ENCODE results near the gene NNMT. TPM values are rescaled to one million over a fixed set of nuclear protein-coding genes. Genes with fewer than 3 reads are reported as not detected.

Gene NNMT
- total and polyA plus RNA-seq, 9 of the 15 experiments (the other 6 are each of a cell fraction or from before 2014, with no cell fraction given): 6.1 to 15.0 (median 11.2) TPM

GRCh38 chr11:114265122-114265878 is 30.9 kb upstream of the NNMT start:
- Histone ChIP-seq H3K9me1 (ENCODE audit: control insufficient read depth, insufficient read depth, low read length) (no peaks in the 10 kb centered on the region), H3K4me2 (ENCODE audit: insufficient read depth, low read length) (no peak overlapping the region), H3K27ac (ENCODE audit: extremely low read depth, low read depth, low read length) (no peak overlapping the region), H3K4me3 (no peak overlapping the region), H3K36me3 (ENCODE audit: control insufficient read depth, insufficient read depth, low read length) (no peaks in the 10 kb centered on the region), H2AFZ (ENCODE audit: low read depth, low read length) (no peak overlapping the region), H3K27me3 (ENCODE audit: control insufficient read depth in 2 of 2, insufficient read depth in 2 of 2, low read length in 2 of 2) (peaks cover 0 to 5% of the 10 kb centered on the region in 2 experiments; a peak in 3 of 5 replicates), H3K4me1 (replicated peaks in 1 of 2; ENCODE audit: control insufficient read depth in 2 of 2, insufficient read depth in 2 of 2, low read length in 2 of 2) (peaks cover 0 to 12% of the 10 kb centered on the region in 2 experiments; a peak in 2 of 5 replicates), H3K9ac (ENCODE audit: insufficient read depth in 1 of 2, low read depth in 2 of 2, low read length in 2 of 2) (no peak overlapping the region), H4K20me1 (replicated peaks; ENCODE audit: control insufficient read depth, insufficient read depth, low read length) (no peaks in the 10 kb centered on the region), H3K79me2 (ENCODE audit: control insufficient read depth, insufficient read depth, low read length) (no peaks in the 10 kb centered on the region), H3K9me3 (replicated peaks; ENCODE audit: control insufficient read depth, insufficient read depth, low read depth, low read length) (no peaks in the 10 kb centered on the region)
- CTCF ChIA-PET (ENCODE audit: low intra/inter-chr PET ratio): no interaction called here
- TF ChIP-seq KAT2B (IDR thresholded peaks at IDR 0.05; ENCODE audit: low read depth, low read length): no peak
- TF ChIP-seq ZBTB8A (IDR thresholded peaks at IDR 0.05; ENCODE audit: partially characterized antibody): no peak
- TF ChIP-seq HMGN3 (IDR thresholded peaks at IDR 0.05; ENCODE audit: borderline replicate concordance, extremely low read depth, insufficient read length, low read depth, low read length): no peak
- no peak for TF ChIP-seq ZNF384 (IDR thresholded peaks at IDR 0.05; ENCODE audit: low read depth, low read length)
- no peak for TF ChIP-seq SMARCA4 (IDR thresholded peaks at IDR 0.05)
- TF ChIP-seq CEBPB (tag; IDR thresholded peaks at IDR 0.05): peak; percentile 81
- no peak for TF ChIP-seq PHB2 (IDR thresholded peaks at IDR 0.05; ENCODE audit: low read depth)
- no peak for TF ChIP-seq CHD7 (IDR thresholded peaks at IDR 0.05; ENCODE audit: low read depth, low read length)
- intact Hi-C loops (cut with micrococcal nuclease): loop anchor here (10.0 kb wide), 1 partner anchor 670 kb away; no protein-coding TSS in a partner anchor
- POLR2A ChIA-PET: interaction anchor here (0.7 kb wide), 1 partner anchor 17 kb away, joined by 3 read pairs; no protein-coding TSS in a partner anchor
- no TSS peak for BruUV-seq (replicated peaks)
- 9% methylated on average over 8 of the region's 8 CpGs for WGBS (ENCODE audit: insufficient coverage, low coverage, missing lambda C conversion rate)
- DNase-seq (ENCODE audit: extremely low read depth in 1 of 4, low spot score in 3 of 4) (no peak), FAIRE-seq (no peak), ATAC-seq (no peak)
- in situ Hi-C loops (cut with MboI): loop anchor here (10.0 to 25.0 kb wide), 2 partner anchors 250 to 953 kb away; partner anchors contain the start of gene TTC12

Measured in K562 (cell line).